Measurements from ENCODE around the gene ZIC5.

Gene ZIC5

DNA sequence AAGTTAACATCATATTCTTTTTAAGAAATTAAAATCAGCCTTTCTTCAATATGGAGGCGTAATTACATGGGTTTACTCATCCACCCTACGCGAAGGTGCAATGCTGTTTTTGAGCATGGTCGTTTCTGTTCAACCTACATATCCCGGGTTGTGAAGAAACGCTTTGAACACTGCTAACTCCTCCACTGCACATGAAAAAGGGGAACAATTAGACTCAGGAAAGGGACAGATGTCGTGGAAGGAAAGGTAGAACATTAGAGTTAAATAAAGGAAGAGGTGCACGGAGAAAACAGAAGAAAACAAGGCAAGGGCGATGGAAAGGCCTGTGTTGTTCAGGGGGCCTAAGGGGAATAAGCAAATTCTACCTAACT lies 4.1 kb downstream of the ZIC5 start:
- Histone ChIP-seq H3K4me1 (ENCODE audit: insufficient read depth, insufficient read length) (peaks cover 9% of the 10 kb centered on the region), H3K9me3 (ENCODE audit: insufficient read depth, low read length) (no peaks in the 10 kb centered on the region), H3K27me3 (ENCODE audit: insufficient read depth, insufficient read length) (peaks cover 46% of the 10 kb centered on the region), H3K9ac (ENCODE audit: insufficient read length, low read depth) (peak overlapping the region; percentile 82), H3K4me3 (ENCODE audit: insufficient read length, low read depth) (peak overlapping the region; percentile 75), H3K36me3 (ENCODE audit: insufficient read depth, insufficient read length, low read length) (peaks cover 6% of the 10 kb centered on the region)
- no peak for DNase-seq (ENCODE audit: low read depth, low spot score)
- TF ChIP-seq YY1 (IDR thresholded peaks at IDR 0.05; ENCODE audit: insufficient read depth, insufficient read length) (no peak), SUZ12 (IDR thresholded peaks at IDR 0.05; ENCODE audit: extremely low read depth, insufficient read depth, insufficient read length) (no peak), ZNF274 (IDR thresholded peaks at IDR 0.05; ENCODE audit: low read depth, low read length) (no peak)

DNA sequence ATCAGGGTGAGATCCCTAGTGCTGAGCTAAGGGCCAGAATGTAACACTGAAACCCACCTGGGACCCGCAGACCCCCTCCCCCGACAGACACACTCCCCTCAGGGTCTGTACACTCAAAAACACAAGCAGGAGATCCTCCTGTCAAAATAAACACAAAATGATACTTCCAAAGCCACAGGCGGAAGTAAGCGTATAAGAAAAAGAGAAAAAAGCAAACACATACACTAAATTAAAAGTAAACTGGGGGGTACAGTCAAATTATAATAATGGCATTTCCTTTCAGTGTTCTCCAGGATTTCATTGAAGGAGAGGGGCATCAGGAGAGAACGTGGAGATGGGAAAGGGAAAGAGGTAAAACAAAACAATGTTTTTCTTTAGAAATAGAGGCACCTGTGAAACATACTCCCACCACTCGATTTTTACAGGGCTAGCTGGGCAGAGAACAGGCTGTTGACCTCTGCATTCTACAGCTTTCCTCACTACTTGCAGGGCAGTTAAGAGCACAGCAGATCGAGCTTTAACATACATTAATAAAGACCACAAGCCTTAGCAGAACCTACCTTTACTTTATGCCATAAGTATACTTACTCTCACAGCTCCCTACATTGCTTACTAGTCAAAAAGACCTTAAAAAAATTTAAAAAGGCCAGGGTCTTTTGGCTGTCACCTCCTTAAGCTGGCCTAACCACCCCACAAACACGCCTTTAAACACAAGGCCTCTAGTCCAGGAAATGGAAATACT lies 5.3 kb downstream of the ZIC5 start:
- Histone ChIP-seq H3K9me3 (ENCODE audit: insufficient read depth, low read length) (no peaks in the 10 kb centered on the region), H3K36me3 (ENCODE audit: insufficient read depth, insufficient read length, low read length) (peaks cover 6% of the 10 kb centered on the region), H3K9ac (ENCODE audit: insufficient read length, low read depth) (peak overlapping the region; percentile 2), H3K4me1 (ENCODE audit: insufficient read depth, insufficient read length) (peaks cover 3% of the 10 kb centered on the region), H3K27me3 (ENCODE audit: insufficient read depth, insufficient read length) (peaks cover 51% of the 10 kb centered on the region), H3K4me3 (ENCODE audit: insufficient read length, low read depth) (no peak overlapping the region)
- no peak for DNase-seq (ENCODE audit: low read depth, low spot score)
- no peak for TF ChIP-seq SUZ12 (IDR thresholded peaks at IDR 0.05; ENCODE audit: extremely low read depth, insufficient read depth, insufficient read length)
- no peak for TF ChIP-seq ZNF274 (IDR thresholded peaks at IDR 0.05; ENCODE audit: low read depth, low read length)
- TF ChIP-seq YY1 (IDR thresholded peaks at IDR 0.05; ENCODE audit: insufficient read depth, insufficient read length): no peak

DNA sequence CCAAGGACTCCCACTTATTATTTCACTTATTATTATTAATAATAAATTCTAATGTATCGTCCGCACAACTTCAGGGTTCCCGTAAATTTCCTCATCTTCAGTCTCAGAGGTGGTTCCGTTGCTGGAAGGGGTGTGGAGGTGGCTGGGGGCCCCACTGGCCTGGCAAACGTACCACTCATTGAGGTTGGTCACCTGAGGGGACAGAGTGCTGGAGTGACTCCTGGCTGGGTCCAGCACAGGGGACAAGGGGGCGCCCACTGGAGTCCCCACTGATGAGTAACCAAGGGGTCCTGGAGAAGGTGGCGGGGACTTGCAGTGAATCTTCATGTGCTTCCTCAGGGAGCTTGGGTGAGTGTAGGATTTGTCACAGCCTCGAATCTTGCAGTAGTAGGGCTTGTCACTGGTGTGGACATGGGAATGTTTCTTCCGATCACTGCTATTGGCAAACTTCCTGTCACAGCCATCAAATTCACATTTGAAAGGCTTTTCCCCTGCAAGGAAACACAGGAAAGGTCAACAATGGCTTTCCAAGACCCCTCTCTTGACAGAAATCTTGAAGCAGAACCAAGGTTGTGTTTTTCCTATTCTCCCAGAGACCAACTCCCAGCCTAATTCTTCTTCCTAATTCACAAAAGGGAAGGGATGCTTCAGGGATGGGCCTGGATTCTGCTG lies 6.1 kb downstream of the ZIC5 start:
- Histone ChIP-seq H3K36me3 (ENCODE audit: insufficient read depth, insufficient read length, low read length) (peaks cover 6% of the 10 kb centered on the region), H3K27me3 (ENCODE audit: insufficient read depth, insufficient read length) (peaks cover 58% of the 10 kb centered on the region)
- no peak for TF ChIP-seq ZNF274 (IDR thresholded peaks at IDR 0.05; ENCODE audit: low read depth, low read length)
- no peak for TF ChIP-seq SUZ12 (IDR thresholded peaks at IDR 0.05; ENCODE audit: extremely low read depth, insufficient read depth, insufficient read length)
- TF ChIP-seq YY1 (IDR thresholded peaks at IDR 0.05; ENCODE audit: insufficient read depth, insufficient read length): no peak

DNA sequence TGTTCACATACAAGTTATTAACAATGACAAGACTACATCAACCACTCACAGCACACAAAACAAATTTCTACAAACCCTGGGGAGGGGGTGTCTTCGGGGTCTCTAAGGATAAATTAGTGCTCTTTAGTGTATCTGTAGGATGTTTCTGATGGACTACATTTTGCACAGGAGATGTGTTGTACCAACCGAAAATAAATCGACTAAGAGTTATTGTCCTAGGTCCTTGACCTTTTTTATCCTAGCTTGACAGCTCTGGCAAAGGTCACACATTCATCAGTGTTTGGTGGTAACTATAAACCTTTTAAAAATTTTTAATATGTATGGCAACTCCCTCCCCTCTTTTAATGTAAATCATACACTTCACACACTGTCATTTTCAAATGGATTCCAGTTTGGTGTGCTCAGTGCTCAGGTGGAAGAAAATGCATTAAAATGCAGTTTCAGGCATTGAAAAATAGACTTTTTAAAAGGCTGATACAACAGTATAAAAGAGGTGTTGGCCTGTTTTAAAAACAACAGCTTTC lies 7.7 kb downstream of the ZIC5 start:
- no peak for TF ChIP-seq ZNF274 (IDR thresholded peaks at IDR 0.05; ENCODE audit: low read depth, low read length)
- no peak for TF ChIP-seq SUZ12 (IDR thresholded peaks at IDR 0.05; ENCODE audit: extremely low read depth, insufficient read depth, insufficient read length)
- no peak for TF ChIP-seq YY1 (IDR thresholded peaks at IDR 0.05; ENCODE audit: insufficient read depth, insufficient read length)
- Histone ChIP-seq H3K9me3 (ENCODE audit: insufficient read depth, low read length) (peaks cover 4% of the 10 kb centered on the region; the same call in 1 of the 2 replicates), H3K4me3 (ENCODE audit: insufficient read length, low read depth) (no peak overlapping the region), H3K4me1 (ENCODE audit: insufficient read depth, insufficient read length) (peaks cover 2% of the 10 kb centered on the region), H3K27me3 (ENCODE audit: insufficient read depth, insufficient read length) (peaks cover 65% of the 10 kb centered on the region), H3K36me3 (ENCODE audit: insufficient read depth, insufficient read length, low read length) (peaks cover 6% of the 10 kb centered on the region), H3K9ac (ENCODE audit: insufficient read length, low read depth) (no peak overlapping the region)
- DNase-seq (ENCODE audit: low read depth, low spot score): no peak

More for the DNA sequence above, 6.1 kb downstream of the ZIC5 start:
- DNase-seq (ENCODE audit: low read depth, low spot score): no peak
- H3K9me3 ChIP-seq (ENCODE audit: insufficient read depth, low read length): no peaks in the 10 kb centered on the region
- H3K4me3 ChIP-seq (ENCODE audit: insufficient read length, low read depth): no peak overlapping the region
- H3K9ac ChIP-seq (ENCODE audit: insufficient read length, low read depth): no peak overlapping the region
- H3K4me1 ChIP-seq (ENCODE audit: insufficient read depth, insufficient read length): peaks cover 5% of the 10 kb centered on the region

GRCh38 chr13:99962242-99962641 lies 9.3 kb downstream of the ZIC5 start:
- peaks cover 2% of the 10 kb centered on the region for H3K4me1 ChIP-seq (ENCODE audit: insufficient read depth, insufficient read length)
- H3K9ac ChIP-seq (ENCODE audit: insufficient read length, low read depth): no peak overlapping the region
- peaks cover 4% of the 10 kb centered on the region; the same call in 1 of the 2 replicates for H3K9me3 ChIP-seq (ENCODE audit: insufficient read depth, low read length)
- H3K4me3 ChIP-seq (ENCODE audit: insufficient read length, low read depth): no peak overlapping the region
- peaks cover 57% of the 10 kb centered on the region for H3K27me3 ChIP-seq (ENCODE audit: insufficient read depth, insufficient read length)
- peaks cover 6% of the 10 kb centered on the region for H3K36me3 ChIP-seq (ENCODE audit: insufficient read depth, insufficient read length, low read length)
- DNase-seq (ENCODE audit: low read depth, low spot score): no peak
- no peak for TF ChIP-seq YY1 (IDR thresholded peaks at IDR 0.05; ENCODE audit: insufficient read depth, insufficient read length)
- TF ChIP-seq ZNF274 (IDR thresholded peaks at IDR 0.05; ENCODE audit: low read depth, low read length): no peak
- no peak for TF ChIP-seq SUZ12 (IDR thresholded peaks at IDR 0.05; ENCODE audit: extremely low read depth, insufficient read depth, insufficient read length)

- Histone ChIP-seq H3K27me3 (ENCODE audit: insufficient read depth, insufficient read length) (peaks cover 56% of the 10 kb centered on the region), H3K4me3 (ENCODE audit: insufficient read length, low read depth) (no peak overlapping the region)
- no peak for DNase-seq (ENCODE audit: low read depth, low spot score)
These were observed 9.9 kb downstream of the ZIC5 start for GRCh38 chr13:99961636-99962035.

More at GRCh38 chr13:99961636-99962035, 9.9 kb downstream of the ZIC5 start:
- no peak for TF ChIP-seq SUZ12 (IDR thresholded peaks at IDR 0.05; ENCODE audit: extremely low read depth, insufficient read depth, insufficient read length)
- no peak for TF ChIP-seq YY1 (IDR thresholded peaks at IDR 0.05; ENCODE audit: insufficient read depth, insufficient read length)
- no peak for TF ChIP-seq ZNF274 (IDR thresholded peaks at IDR 0.05; ENCODE audit: low read depth, low read length)
- Histone ChIP-seq H3K9me3 (ENCODE audit: insufficient read depth, low read length) (peaks cover 4% of the 10 kb centered on the region; the same call in 1 of the 2 replicates), H3K36me3 (ENCODE audit: insufficient read depth, insufficient read length, low read length) (peaks cover 6% of the 10 kb centered on the region), H3K4me1 (ENCODE audit: insufficient read depth, insufficient read length) (peaks cover 2% of the 10 kb centered on the region), H3K9ac (ENCODE audit: insufficient read length, low read depth) (no peak overlapping the region)
